Measurements from ENCODE around the gene IQCF5.
"Not testable (repeated sequence)": the region's sequence is repeated elsewhere in the genome, so short reads cannot be mapped to it uniquely, and the experiment has no call there.

Gene IQCF5

GRCh38 chr3:51879937-51880336 lies 4.5 kb upstream of the IQCF5 start:
- H3K4me3 Mint-ChIP-seq, result no peak overlapping the region
- H3K27me3 Mint-ChIP-seq, result peaks cover 7% of the 10 kb centered on the region
- no peaks in the 10 kb centered on the region for H3K9me3 Mint-ChIP-seq

GRCh38 chr3:51876186-51876585 lies 785 bp upstream of the IQCF5 start:
- peaks cover 1% of the 10 kb centered on the region for H3K27me3 Mint-ChIP-seq
- no peaks in the 10 kb centered on the region for H3K4me1 Mint-ChIP-seq
- no peaks in the 10 kb centered on the region for H3K36me3 Mint-ChIP-seq
- H3K9me3 Mint-ChIP-seq, result no peaks in the 10 kb centered on the region
- no peak overlapping the region for H3K4me3 Mint-ChIP-seq
- H3K27ac Mint-ChIP-seq, result no peak overlapping the region

More at GRCh38 chr3:51879937-51880336, 4.5 kb upstream of the IQCF5 start:
- Mint-ChIP-seq H3K36me3 (no peaks in the 10 kb centered on the region), H3K4me1 (no peaks in the 10 kb centered on the region), H3K27ac (no peak overlapping the region)

- Mint-ChIP-seq H3K27ac (no peak overlapping the region), H3K27me3 (peaks cover 6% of the 10 kb centered on the region), H3K9me3 (no peaks in the 10 kb centered on the region), H3K4me1 (no peaks in the 10 kb centered on the region), H3K36me3 (no peaks in the 10 kb centered on the region), H3K4me3 (no peak overlapping the region)
Observed at GRCh38 chr3:51874889-51875288, 512 bp downstream of the IQCF5 start.

- no peaks in the 10 kb centered on the region for H3K9me3 Mint-ChIP-seq
- H3K4me1 Mint-ChIP-seq, result no peaks in the 10 kb centered on the region
- no peak overlapping the region for H3K4me3 Mint-ChIP-seq
- H3K27ac Mint-ChIP-seq, result no peak overlapping the region
- H3K27me3 Mint-ChIP-seq, result peaks cover 7% of the 10 kb centered on the region
- H3K36me3 Mint-ChIP-seq, result no peaks in the 10 kb centered on the region
Observed at GRCh38 chr3:51874411-51874810, 990 bp downstream of the IQCF5 start.

GRCh38 chr3:51873876-51874275 lies 1.5 kb downstream of the IQCF5 start:
- Mint-ChIP-seq H3K4me3 (no peak overlapping the region), H3K4me1 (no peaks in the 10 kb centered on the region), H3K27ac (no peak overlapping the region), H3K9me3 (no peaks in the 10 kb centered on the region), H3K36me3 (no peaks in the 10 kb centered on the region), H3K27me3 (peaks cover 10% of the 10 kb centered on the region)

GRCh38 chr3:51873253-51873766 lies 2.1 kb downstream of the IQCF5 start:
- no peak overlapping the region for H3K27ac Mint-ChIP-seq
- no peaks in the 10 kb centered on the region for H3K36me3 Mint-ChIP-seq
- H3K27me3 Mint-ChIP-seq, result peaks cover 12% of the 10 kb centered on the region
- H3K4me3 Mint-ChIP-seq, result no peak overlapping the region
- no peaks in the 10 kb centered on the region for H3K9me3 Mint-ChIP-seq
- no peaks in the 10 kb centered on the region for H3K4me1 Mint-ChIP-seq

- peaks cover 12% of the 10 kb centered on the region for H3K27me3 Mint-ChIP-seq
Observed at GRCh38 chr3:51869304-51869703, 6.1 kb downstream of the IQCF5 start.

GRCh38 chr3:51868896-51869295 lies 6.5 kb downstream of the IQCF5 start:
- peaks cover 12% of the 10 kb centered on the region for H3K27me3 Mint-ChIP-seq
- H3K9me3 Mint-ChIP-seq, H3K4me3 Mint-ChIP-seq, H3K36me3 Mint-ChIP-seq, H3K27ac Mint-ChIP-seq, H3K4me1 Mint-ChIP-seq: not testable (repeated sequence)

More at GRCh38 chr3:51869304-51869703, 6.1 kb downstream of the IQCF5 start:
- H3K27ac Mint-ChIP-seq, result no peak overlapping the region
- no peaks in the 10 kb centered on the region for H3K36me3 Mint-ChIP-seq
- H3K4me1 Mint-ChIP-seq, result no peaks in the 10 kb centered on the region
- H3K9me3 Mint-ChIP-seq, result no peaks in the 10 kb centered on the region
- no peak overlapping the region for H3K4me3 Mint-ChIP-seq

- Mint-ChIP-seq H3K9me3 (no peaks in the 10 kb centered on the region), H3K27ac (no peak overlapping the region), H3K4me1 (no peaks in the 10 kb centered on the region), H3K36me3 (no peaks in the 10 kb centered on the region), H3K4me3 (no peak overlapping the region), H3K27me3 (peaks cover 5% of the 10 kb centered on the region)
Observed at GRCh38 chr3:51862886-51863285, 12.5 kb downstream of the IQCF5 start.

GRCh38 chr3:51860703-51861665 lies 14.4 kb downstream of the IQCF5 start, which contains the start of gene IQCF2:
Gene IQCF2 (plus strand): TSS chr3:51861615. CDS start chr3:51861667, 52 bp downstream.
- H3K4me1 Mint-ChIP-seq, result no peaks in the 10 kb centered on the region
- peaks cover 5% of the 10 kb centered on the region for H3K27me3 Mint-ChIP-seq
- H3K36me3 Mint-ChIP-seq, result no peaks in the 10 kb centered on the region
- H3K9me3 Mint-ChIP-seq, result no peaks in the 10 kb centered on the region
- H3K27ac Mint-ChIP-seq, result no peak within 1 kb of the TSS
- no peak within 1 kb of the TSS for H3K4me3 Mint-ChIP-seq

GRCh38 chr3:51855411-51855810 lies 20.0 kb downstream of the IQCF5 start:
- H3K36me3 Mint-ChIP-seq, H3K4me3 Mint-ChIP-seq, H3K4me1 Mint-ChIP-seq, H3K9me3 Mint-ChIP-seq, H3K27ac Mint-ChIP-seq: not testable (repeated sequence)
- H3K27me3 Mint-ChIP-seq, result peaks cover 10% of the 10 kb centered on the region

- Mint-ChIP-seq H3K4me1 (no peaks in the 10 kb centered on the region), H3K27me3 (peaks cover 26% of the 10 kb centered on the region), H3K36me3 (peaks cover 3% of the 10 kb centered on the region), H3K27ac (no peak overlapping the region), H3K9me3 (peaks cover 23% of the 10 kb centered on the region), H3K4me3 (no peak overlapping the region)
Observed at GRCh38 chr3:51845129-51845528, 30.3 kb downstream of the IQCF5 start.

- Mint-ChIP-seq H3K27ac (no peak overlapping the region), H3K27me3 (peaks cover 25% of the 10 kb centered on the region), H3K36me3 (no peaks in the 10 kb centered on the region), H3K4me1 (no peaks in the 10 kb centered on the region), H3K9me3 (peaks cover 3% of the 10 kb centered on the region), H3K4me3 (no peak overlapping the region)
Observed at GRCh38 chr3:51836606-51837005, 38.8 kb downstream of the IQCF5 start.

- H3K4me3 Mint-ChIP-seq, result no peak overlapping the region
- H3K27me3 Mint-ChIP-seq, result peaks cover 25% of the 10 kb centered on the region
- H3K36me3 Mint-ChIP-seq, result peaks cover 5% of the 10 kb centered on the region
- no peak overlapping the region for H3K27ac Mint-ChIP-seq
- H3K9me3 Mint-ChIP-seq, result peaks cover 13% of the 10 kb centered on the region
- no peaks in the 10 kb centered on the region for H3K4me1 Mint-ChIP-seq
Observed at GRCh38 chr3:51830836-51831385, 44.5 kb downstream of the IQCF5 start.

- H3K4me1 Mint-ChIP-seq, result no peaks in the 10 kb centered on the region
- no peak overlapping the region for H3K27ac Mint-ChIP-seq
- peaks cover 25% of the 10 kb centered on the region for H3K27me3 Mint-ChIP-seq
- peaks cover 5% of the 10 kb centered on the region for H3K36me3 Mint-ChIP-seq
- peaks cover 13% of the 10 kb centered on the region for H3K9me3 Mint-ChIP-seq
- H3K4me3 Mint-ChIP-seq, result no peak overlapping the region
Observed at GRCh38 chr3:51830345-51830744, 45.1 kb downstream of the IQCF5 start.

GRCh38 chr3:51828297-51828696 lies 47.1 kb downstream of the IQCF5 start:
- H3K9me3 Mint-ChIP-seq, result peaks cover 9% of the 10 kb centered on the region
- peaks cover 3% of the 10 kb centered on the region for H3K4me1 Mint-ChIP-seq
- no peak overlapping the region for H3K27ac Mint-ChIP-seq
- H3K4me3 Mint-ChIP-seq, result no peak overlapping the region
- H3K36me3 Mint-ChIP-seq, result peaks cover 5% of the 10 kb centered on the region
- H3K27me3 Mint-ChIP-seq, result peaks cover 13% of the 10 kb centered on the region

Measured in activated naive CD4-positive, alpha-beta T cell treated with anti-CD3 and anti-CD28 coated beads, Interleukin-2, amount 50 U/mL, for 24 hours (primary cell).